HFFc6 (cell line): Measurements from ENCODE around the gene MCM3. TPM values are rescaled to one million over a fixed set of nuclear protein-coding genes. Genes with fewer than 3 reads are reported as not detected.

Experiments
- DNase-seq: peaks from one replicate; pipeline ENCODE4 v3.0.0-alpha.2; 2018
- H3K27ac Mint-ChIP-seq: 2 replicates; pipeline ENCODE4 v1.8.0; 2020; ENCODE audit warnings: mild to moderate bottlenecking, mixed read lengths
- H3K27me3 Mint-ChIP-seq: 2 replicates; pipeline ENCODE4 v1.8.0; 2021; ENCODE audit warnings: mild to moderate bottlenecking, moderate library complexity, mixed read lengths; ENCODE audit not compliant: insufficient read depth
- H3K36me3 Mint-ChIP-seq: 2 replicates; pipeline ENCODE4 v1.8.0; 2021; ENCODE audit warnings: low read depth, mixed read lengths
- H3K4me1 Mint-ChIP-seq: 2 replicates; pipeline ENCODE4 v1.8.0; 2020; ENCODE audit warnings: low read depth, mixed read lengths
- H3K4me3 Mint-ChIP-seq: 2 replicates; pipeline ENCODE4 v1.8.0; 2020; ENCODE audit warnings: mild to moderate bottlenecking, moderate library complexity, mixed read lengths
- H3K9me3 Mint-ChIP-seq: 2 replicates; pipeline ENCODE4 v1.8.0; 2020; ENCODE audit warnings: mild to moderate bottlenecking, mixed read lengths
- CTCF ChIP-seq: fragments of 200-600 bp; sonication (generic); IDR thresholded peaks from 2 replicates; pipeline ENCODE4 v1.5.0; 2021; ENCODE audit warnings: antibody characterized with exemption, mild to moderate bottlenecking
- total RNA-seq, 6 experiments: library from RNA; stranded (reverse); fragmentation: NEBNext Ultra II Directional; extraction: Animal tissue kit (Norgen Biotek cat#: 25700); gene quantifications; 2 replicates in 1 of 6; 3 replicates in 5 of 6; pipeline ENCODE4 v1.2.3, GENCODE V29; 2021

MCM3 gene
- total RNA-seq, 6 experiments from 2014 or later = 32.5 to 57.6 (median 54.5) TPM

- TF ChIP-seq CTCF = no peak
- Mint-ChIP-seq H3K9me3 (no peaks in the 10 kb centered on the region), H3K4me3 (no peak overlapping the region)
Measured at GRCh38 chr6:52251113-52251512, 33.4 kb downstream of the MCM3 start.

DNA sequence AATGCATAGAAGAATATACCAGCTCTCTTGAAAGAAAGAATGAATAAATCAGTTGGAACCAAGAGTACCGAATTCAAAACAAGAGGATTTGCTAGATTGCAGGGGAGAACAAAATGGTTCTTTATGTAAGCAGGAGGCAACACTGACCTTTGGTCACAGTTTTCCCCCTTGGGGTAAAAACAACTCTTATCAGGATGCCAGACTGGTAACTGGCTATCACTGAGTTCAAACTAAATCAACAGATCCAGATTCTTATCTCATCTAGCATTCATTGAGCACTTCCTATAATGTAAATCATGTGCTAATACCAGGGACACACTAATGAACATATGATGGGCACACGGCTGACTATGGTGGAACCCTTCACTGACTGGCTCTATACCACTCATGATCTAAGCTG, 35.5 kb downstream of the MCM3 start:
- Mint-ChIP-seq H3K4me1 (peaks cover 9% of the 10 kb centered on the region), H3K9me3 (no peaks in the 10 kb centered on the region), H3K36me3 (no peaks in the 10 kb centered on the region), H3K4me3 (no peak overlapping the region), H3K27me3 (peaks cover 26% of the 10 kb centered on the region), H3K27ac (no peak overlapping the region)
- TF ChIP-seq CTCF = no peak
- DNase-seq = no peak

More at GRCh38 chr6:52251113-52251512, 33.4 kb downstream of the MCM3 start:
- H3K4me1 Mint-ChIP-seq = peaks cover 10% of the 10 kb centered on the region
- no peak for DNase-seq
- no peaks in the 10 kb centered on the region for H3K36me3 Mint-ChIP-seq
- peaks cover 29% of the 10 kb centered on the region for H3K27me3 Mint-ChIP-seq
- H3K27ac Mint-ChIP-seq = no peak overlapping the region

DNA sequence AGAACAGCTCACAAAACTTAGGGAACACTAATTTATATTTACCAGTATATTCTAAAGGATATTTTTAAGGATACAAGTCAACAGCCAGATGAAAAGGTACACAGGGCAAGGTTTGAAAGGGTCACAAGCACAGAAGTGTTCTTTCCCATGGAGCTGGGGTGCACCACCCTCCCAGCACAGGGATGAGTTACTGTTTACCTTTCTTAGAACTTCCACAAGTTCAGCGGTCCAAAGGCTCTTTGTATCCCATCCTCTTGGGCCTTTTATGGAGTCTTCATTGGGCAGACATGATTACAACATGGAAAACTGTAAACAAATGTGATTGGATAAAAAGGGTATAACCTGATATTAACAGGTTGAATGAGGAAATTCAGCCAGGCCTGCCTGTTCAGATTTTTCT, 39.1 kb downstream of the MCM3 start:
- no peaks in the 10 kb centered on the region for H3K9me3 Mint-ChIP-seq

GRCh38 chr6:52244400-52244799, 40.1 kb downstream of the MCM3 start, which contains the start of gene IL17F:
TSS of gene IL17F (minus strand) at chr6:52244500. CDS start at chr6:52244429, 71 bp downstream.
- Mint-ChIP-seq H3K36me3 (no peaks in the 10 kb centered on the region), H3K27me3 (peaks cover 24% of the 10 kb centered on the region)

More for the DNA sequence above, 39.1 kb downstream of the MCM3 start:
- no peak overlapping the region for H3K27ac Mint-ChIP-seq
- H3K27me3 Mint-ChIP-seq = peaks cover 26% of the 10 kb centered on the region
- no peaks in the 10 kb centered on the region for H3K4me1 Mint-ChIP-seq
- H3K36me3 Mint-ChIP-seq = no peaks in the 10 kb centered on the region
- no peak for TF ChIP-seq CTCF
- no peak overlapping the region for H3K4me3 Mint-ChIP-seq
- no peak for DNase-seq

GRCh38 chr6:52243282-52243893, 41.2 kb downstream of the MCM3 start:
- Mint-ChIP-seq H3K36me3 (no peaks in the 10 kb centered on the region), H3K27me3 (peaks cover 25% of the 10 kb centered on the region), H3K27ac (no peak overlapping the region), H3K9me3 (no peaks in the 10 kb centered on the region), H3K4me3 (no peak overlapping the region), H3K4me1 (no peaks in the 10 kb centered on the region)
- no peak for DNase-seq
- TF ChIP-seq CTCF = no peak

More at GRCh38 chr6:52244400-52244799, 40.1 kb downstream of the MCM3 start, which contains the start of gene IL17F:
- no peak for TF ChIP-seq CTCF
- Mint-ChIP-seq H3K9me3 (no peaks in the 10 kb centered on the region), H3K27ac (no peak within 1 kb of the TSS), H3K4me3 (no peak within 1 kb of the TSS), H3K4me1 (no peaks in the 10 kb centered on the region)
- no peak for DNase-seq
